Activated CD4-positive, alpha-beta memory T cell treated with anti-CD3 and anti-CD28 coated beads for 36 hours (primary cell): ENCODE data around the gene C6orf89. TPM values are rescaled to one million over a fixed set of nuclear protein-coding genes. Genes with fewer than 3 reads are reported as not detected.

Experiments used
- CTCF ChIA-PET: fragments of 350-600 bp; sonication (Branson Sonifier 250); formaldehyde crosslinking; loops from one replicate; lab custom pipeline; 2021; ENCODE audit warnings: antibody characterized with exemption, inconsistent platforms; lab: Charles Lee
- POLR2A ChIA-PET: fragments of 350-600 bp; sonication (Branson Sonifier 250); formaldehyde crosslinking; loops from one replicate; lab custom pipeline; 2021; ENCODE audit warnings: antibody characterized with exemption; lab: Charles Lee
- DNase-seq: peaks from one replicate; pipeline ENCODE4 v3.0.0-alpha.2; 2020
- H3K27ac Mint-ChIP-seq: one replicate; pipeline ENCODE4 v1.8.0; 2021; ENCODE audit warnings: mixed read lengths
- H3K27me3 Mint-ChIP-seq: one replicate; pipeline ENCODE4 v1.8.0; 2021; ENCODE audit warnings: mixed read lengths
- H3K36me3 Mint-ChIP-seq: one replicate; pipeline ENCODE4 v1.8.0; 2021; ENCODE audit warnings: mixed read lengths
- H3K4me1 Mint-ChIP-seq: one replicate; pipeline ENCODE4 v1.8.0; 2021; ENCODE audit warnings: low read depth, mixed read lengths
- H3K4me3 Mint-ChIP-seq: one replicate; pipeline ENCODE4 v1.8.0; 2021; ENCODE audit warnings: mild to moderate bottlenecking, mixed read lengths
- H3K9me3 Mint-ChIP-seq: one replicate; pipeline ENCODE4 v1.8.0; 2021; ENCODE audit warnings: mixed read lengths
- intact Hi-C: fragments of 100-400 bp; cut with micrococcal nuclease; formaldehyde crosslinking; loops from one replicate; pipeline ENCODE4 v1.15.1; 2023
- total RNA-seq, 2 experiments: library from RNA; stranded (reverse); gene quantifications; one replicate each; pipeline ENCODE4 v1.2.3, GENCODE V29; 2021

Gene C6orf89
- total RNA-seq, 2 experiments from 2014 or later = 29.2 to 29.8 TPM

DNA sequence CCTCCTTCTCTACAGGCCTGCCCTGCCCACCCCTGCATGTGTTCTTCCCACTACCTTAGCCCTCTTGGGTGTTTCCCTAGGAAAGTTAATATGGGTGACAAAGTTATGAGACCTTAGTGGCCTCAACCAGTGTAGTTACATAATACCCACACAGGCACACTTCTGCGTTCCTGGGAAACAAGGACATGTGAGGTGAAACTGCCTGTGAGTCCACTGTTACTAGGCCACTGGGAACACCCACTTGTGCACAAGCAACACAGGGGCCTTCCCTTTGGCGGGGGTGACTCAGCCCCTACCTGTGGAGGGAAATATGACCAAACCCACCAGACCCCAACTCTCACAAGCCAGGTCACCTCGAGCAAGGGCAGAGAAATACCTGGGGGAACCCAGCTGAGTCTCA, 81.5 kb downstream of the C6orf89 start:
- CTCF ChIA-PET = no interaction called here
- no peak for DNase-seq
- no peak overlapping the region for H3K27ac Mint-ChIP-seq

DNA sequence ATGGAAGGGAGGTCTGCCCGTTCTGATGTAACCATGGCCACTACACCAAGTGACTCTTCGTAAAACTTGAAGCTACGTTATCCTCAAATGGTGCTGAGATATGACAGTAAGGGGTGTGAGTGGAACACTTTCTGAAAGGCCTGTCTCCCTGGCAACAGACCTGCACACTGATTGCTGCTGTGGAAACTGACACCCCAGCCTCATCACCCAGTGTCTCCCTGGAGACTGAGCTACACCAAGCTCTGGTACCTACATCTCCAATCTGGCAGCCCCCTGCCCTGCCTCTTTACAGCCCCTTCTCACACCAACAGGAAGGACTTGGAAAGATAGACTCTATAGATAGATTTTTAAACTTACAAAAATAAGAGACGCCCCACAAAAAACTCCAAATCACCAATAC, 82.0 kb downstream of the C6orf89 start:
- Mint-ChIP-seq H3K27me3 (no peaks in the 10 kb centered on the region), H3K36me3 (peaks cover 30% of the 10 kb centered on the region), H3K4me3 (no peak overlapping the region), H3K4me1 (peaks cover 29% of the 10 kb centered on the region), H3K27ac (no peak overlapping the region), H3K9me3 (no peaks in the 10 kb centered on the region)
- ChIA-PET POLR2A (no interaction called here), CTCF (no interaction called here)
- intact Hi-C loops = no loop called here
- DNase-seq = no peak

More for the DNA sequence above, 81.5 kb downstream of the C6orf89 start:
- no peak overlapping the region for H3K4me3 Mint-ChIP-seq
- H3K9me3 Mint-ChIP-seq = no peaks in the 10 kb centered on the region
- H3K36me3 Mint-ChIP-seq = peaks cover 29% of the 10 kb centered on the region
- POLR2A ChIA-PET = no interaction called here
- peaks cover 32% of the 10 kb centered on the region for H3K4me1 Mint-ChIP-seq
- no peaks in the 10 kb centered on the region for H3K27me3 Mint-ChIP-seq
- intact Hi-C loops = no loop called here

DNA sequence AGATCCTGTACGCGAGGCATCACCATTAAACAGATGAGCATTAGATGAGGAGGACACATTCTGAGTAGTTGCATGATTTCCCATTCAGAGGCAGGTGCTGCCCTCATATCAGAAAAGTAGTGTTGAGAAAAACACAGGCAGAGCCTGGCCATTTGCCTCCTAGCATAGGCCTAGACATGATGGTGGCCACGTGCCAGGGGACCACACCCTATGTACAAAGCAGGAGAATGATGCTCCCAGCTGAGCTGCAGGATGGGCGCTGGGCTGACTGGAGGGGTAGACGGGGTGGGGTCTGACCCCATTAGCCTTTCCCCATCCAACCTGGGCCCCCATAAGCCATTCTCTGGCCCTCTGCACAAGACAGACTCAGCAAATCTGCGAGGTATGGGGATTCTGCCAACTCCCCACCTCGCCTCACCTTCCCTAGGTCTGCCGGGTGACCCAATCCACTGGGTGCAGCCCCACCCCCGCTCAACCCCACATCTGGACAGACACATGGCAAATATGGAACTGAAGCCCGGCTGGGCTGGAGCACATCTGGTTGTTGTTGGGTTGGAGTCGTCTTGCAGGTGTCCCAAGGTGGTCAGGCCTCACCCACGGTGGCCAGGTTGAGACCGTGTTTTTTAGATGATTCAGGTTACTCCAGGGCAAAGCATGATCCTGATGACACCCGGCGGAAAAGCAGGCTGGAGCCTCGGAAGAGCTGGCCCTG, 82.7 kb downstream of the C6orf89 start:
- Mint-ChIP-seq H3K27me3 (no peaks in the 10 kb centered on the region), H3K36me3 (peaks cover 30% of the 10 kb centered on the region), H3K9me3 (no peaks in the 10 kb centered on the region), H3K4me3 (no peak overlapping the region), H3K4me1 (peaks cover 22% of the 10 kb centered on the region), H3K27ac (no peak overlapping the region)
- intact Hi-C loops = no loop called here
- ChIA-PET POLR2A (no interaction called here), CTCF (no interaction called here)
- DNase-seq = no peak

DNA sequence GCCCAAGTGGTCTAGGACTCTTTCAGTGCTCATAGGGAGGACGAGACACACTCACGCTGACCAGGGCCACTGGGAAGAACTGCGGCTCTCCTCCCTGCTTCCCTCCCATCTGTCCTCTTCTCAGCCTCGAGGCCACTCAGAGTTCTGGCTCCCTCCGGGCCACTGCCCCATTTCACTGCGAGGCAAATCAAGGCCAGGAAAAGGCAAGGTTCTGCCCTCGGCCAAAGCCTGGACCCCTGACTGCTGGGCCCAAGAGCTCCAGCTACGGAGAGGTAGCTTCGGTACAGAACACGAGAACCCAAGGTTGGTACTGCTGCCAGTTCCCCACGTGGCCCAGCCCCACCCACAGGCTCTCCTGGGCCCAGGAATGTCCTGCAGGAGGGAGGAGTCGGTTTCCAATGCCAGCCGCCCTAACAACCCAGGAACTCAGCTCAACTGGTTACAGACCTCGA, 83.5 kb downstream of the C6orf89 start:
- Mint-ChIP-seq H3K9me3 (no peaks in the 10 kb centered on the region), H3K36me3 (peaks cover 30% of the 10 kb centered on the region), H3K4me1 (peaks cover 14% of the 10 kb centered on the region), H3K4me3 (no peak overlapping the region), H3K27me3 (no peaks in the 10 kb centered on the region), H3K27ac (no peak overlapping the region)
- ChIA-PET CTCF (no interaction called here), POLR2A (no interaction called here)
- intact Hi-C loops = no loop called here
- no peak for DNase-seq

DNA sequence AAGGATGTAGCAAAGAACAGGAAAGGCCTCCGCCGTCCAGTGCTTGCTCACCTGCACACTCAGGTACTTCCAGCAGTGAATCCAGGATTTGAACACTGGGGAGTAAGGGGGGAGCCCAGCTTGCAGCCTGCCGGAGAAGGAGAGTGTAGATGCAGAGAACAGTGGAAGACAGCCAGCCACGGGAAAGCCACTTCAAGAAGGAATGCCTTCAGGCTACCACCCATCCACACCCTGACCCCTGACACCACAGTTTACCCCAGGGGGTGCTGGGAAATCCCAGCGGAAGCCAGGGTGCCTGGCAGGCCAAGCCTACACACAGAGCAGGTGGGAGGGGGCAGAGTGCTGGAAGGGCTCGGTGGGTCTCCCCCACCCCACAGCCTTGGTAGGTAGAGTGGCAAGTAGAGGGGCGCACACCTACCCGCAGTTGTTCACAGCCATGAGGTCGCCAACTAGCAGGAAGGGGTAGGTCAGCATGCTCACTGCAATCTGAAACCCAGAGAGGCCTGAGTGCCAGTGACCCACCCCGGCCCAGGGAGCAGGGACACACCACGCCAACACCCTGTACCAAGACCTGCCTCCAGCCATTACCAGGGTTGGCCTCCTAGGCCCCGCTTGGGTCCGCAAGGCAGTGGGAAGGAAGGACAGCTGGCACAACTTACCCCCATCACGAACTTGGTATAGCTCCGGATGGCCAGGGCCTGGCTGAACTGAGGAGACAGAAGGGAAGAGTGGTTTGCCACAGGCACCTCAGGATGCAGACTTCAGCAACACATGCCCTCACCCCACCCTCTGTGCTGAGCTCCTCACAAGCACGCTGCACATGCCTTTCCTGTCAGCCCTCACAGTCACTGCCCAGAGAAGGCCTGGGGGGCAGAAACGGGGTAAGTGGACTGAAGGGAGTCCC, 84.5 kb downstream of the C6orf89 start:
- peaks cover 37% of the 10 kb centered on the region for H3K36me3 Mint-ChIP-seq
- CTCF ChIA-PET = no interaction called here

DNA sequence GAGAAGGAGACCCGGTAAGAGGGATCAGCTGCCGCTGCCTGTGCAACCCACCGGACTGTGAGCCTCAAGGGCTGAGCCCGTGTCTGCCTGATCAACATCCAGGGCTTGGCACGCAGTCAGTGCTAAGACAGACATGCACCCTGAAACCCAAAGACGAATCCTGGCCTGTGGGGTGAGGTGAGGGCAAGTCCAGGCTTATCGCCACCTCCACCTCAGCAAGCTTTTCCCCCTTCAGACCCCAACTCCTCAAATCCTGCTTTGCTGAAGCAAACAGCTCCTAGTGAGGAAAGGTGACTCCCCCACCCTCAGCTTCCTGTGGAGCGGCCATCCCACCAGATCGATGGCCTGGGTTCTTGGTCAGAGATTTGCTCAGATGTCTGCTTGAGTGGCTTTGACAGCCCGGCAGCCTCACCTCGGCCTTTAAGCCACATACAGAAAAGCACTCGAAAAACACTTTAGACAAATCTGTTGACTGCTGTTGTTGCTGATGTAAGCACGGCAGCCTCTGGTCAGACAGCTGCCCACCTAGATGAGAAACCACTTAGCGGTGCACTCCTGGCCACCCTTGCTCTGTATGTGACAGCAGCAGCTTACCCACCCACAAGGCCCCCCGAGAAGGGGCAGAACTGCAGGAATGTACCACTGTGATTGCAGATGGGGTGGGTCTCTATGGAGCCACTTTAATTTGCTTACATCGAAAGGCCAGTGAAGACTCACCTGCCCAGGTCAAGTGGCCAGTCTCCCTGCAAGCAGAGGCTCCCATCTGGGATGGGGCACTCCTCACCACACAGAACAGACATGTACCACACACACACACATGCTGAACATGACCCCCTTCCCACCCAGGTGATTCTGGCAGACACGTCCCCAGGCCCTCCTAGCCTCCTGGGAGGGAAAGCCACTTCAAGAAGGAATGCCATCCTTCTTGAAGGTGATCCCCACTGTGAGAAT, 85.4 kb downstream of the C6orf89 start:
- ChIA-PET CTCF (no interaction called here), POLR2A (no interaction called here)
- DNase-seq = no peak
- Mint-ChIP-seq H3K4me1 (no peaks in the 10 kb centered on the region), H3K36me3 (peaks cover 47% of the 10 kb centered on the region), H3K9me3 (no peaks in the 10 kb centered on the region), H3K27me3 (no peaks in the 10 kb centered on the region), H3K4me3 (no peak overlapping the region), H3K27ac (peak overlapping the region; percentile 33)
- intact Hi-C loops = no loop called here

More for the DNA sequence above, 84.5 kb downstream of the C6orf89 start:
- Mint-ChIP-seq H3K27ac (no peak overlapping the region), H3K9me3 (no peaks in the 10 kb centered on the region), H3K4me1 (peaks cover 5% of the 10 kb centered on the region), H3K4me3 (no peak overlapping the region), H3K27me3 (no peaks in the 10 kb centered on the region)
- intact Hi-C loops = no loop called here
- DNase-seq = no peak
- POLR2A ChIA-PET = no interaction called here

DNA sequence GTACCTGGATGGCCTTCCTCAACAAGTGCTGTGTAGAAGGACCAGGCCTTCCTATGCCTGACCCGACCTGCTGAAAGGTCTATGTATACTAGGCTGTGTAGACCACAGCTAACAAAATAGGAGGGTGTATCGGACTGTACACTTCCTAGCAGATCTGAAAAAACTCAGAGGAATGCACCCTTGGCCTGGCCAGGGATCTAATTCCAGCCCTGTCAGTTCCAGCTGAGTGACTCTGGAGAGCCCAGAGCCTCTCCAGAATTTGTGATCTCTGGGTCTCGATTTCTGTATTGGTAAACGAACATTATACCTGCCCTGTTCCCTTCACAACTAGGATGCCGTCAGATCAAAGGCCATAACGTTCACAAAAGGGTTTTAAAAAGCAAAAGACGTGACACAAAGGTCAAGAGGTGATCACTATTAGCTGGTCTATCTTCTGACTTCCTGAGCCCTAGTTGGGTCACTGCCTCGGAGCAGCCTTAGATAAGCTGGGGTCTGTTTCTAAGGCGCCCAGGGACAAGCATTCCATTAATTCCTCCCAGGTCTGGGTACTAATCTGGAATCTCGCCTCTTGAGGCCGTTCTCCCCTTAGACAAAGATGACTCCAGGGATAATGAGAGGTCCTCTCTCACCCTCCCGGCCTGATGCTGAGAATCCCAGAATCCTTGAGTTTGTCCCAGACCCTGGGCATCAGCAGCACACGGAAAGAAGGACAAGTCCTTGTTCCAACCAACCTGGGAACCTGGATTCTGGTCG, 86.3 kb downstream of the C6orf89 start:
- H3K27ac Mint-ChIP-seq = peak overlapping the region; percentile 33
- CTCF ChIA-PET = no interaction called here

DNA sequence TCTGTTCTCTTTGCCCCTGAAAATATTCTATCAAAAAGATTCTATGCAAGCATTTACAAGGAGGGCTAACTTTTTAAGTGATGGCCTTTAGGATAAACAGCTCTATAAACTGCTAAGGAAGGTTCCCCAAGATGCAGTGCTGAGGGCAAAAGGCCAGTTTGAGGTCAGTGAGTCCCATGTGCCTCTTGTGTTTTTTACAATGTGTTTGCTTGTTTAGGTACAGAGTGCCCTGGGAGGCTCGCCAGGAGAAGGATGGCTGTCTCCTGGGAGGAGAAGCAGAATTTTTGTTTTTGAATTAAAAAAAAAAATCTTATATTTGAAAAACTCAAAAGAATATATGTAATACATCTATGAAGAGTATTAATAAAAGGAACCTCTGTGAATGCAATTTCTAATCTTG, 87.4 kb downstream of the C6orf89 start:
- H3K9me3 Mint-ChIP-seq = no peaks in the 10 kb centered on the region
- no peaks in the 10 kb centered on the region for H3K27me3 Mint-ChIP-seq
- intact Hi-C loops = no loop called here
- ChIA-PET POLR2A (no interaction called here), CTCF (no interaction called here)
- no peaks in the 10 kb centered on the region for H3K4me1 Mint-ChIP-seq
- DNase-seq = no peak
- H3K36me3 Mint-ChIP-seq = peaks cover 54% of the 10 kb centered on the region
- H3K4me3 Mint-ChIP-seq = no peak overlapping the region
- no peak overlapping the region for H3K27ac Mint-ChIP-seq

More for the DNA sequence above, 86.3 kb downstream of the C6orf89 start:
- H3K4me1 Mint-ChIP-seq = no peaks in the 10 kb centered on the region
- no peak for DNase-seq
- POLR2A ChIA-PET = no interaction called here
- H3K4me3 Mint-ChIP-seq = no peak overlapping the region
- peaks cover 55% of the 10 kb centered on the region for H3K36me3 Mint-ChIP-seq
- H3K27me3 Mint-ChIP-seq = no peaks in the 10 kb centered on the region
- intact Hi-C loops = no loop called here
- no peaks in the 10 kb centered on the region for H3K9me3 Mint-ChIP-seq

DNA sequence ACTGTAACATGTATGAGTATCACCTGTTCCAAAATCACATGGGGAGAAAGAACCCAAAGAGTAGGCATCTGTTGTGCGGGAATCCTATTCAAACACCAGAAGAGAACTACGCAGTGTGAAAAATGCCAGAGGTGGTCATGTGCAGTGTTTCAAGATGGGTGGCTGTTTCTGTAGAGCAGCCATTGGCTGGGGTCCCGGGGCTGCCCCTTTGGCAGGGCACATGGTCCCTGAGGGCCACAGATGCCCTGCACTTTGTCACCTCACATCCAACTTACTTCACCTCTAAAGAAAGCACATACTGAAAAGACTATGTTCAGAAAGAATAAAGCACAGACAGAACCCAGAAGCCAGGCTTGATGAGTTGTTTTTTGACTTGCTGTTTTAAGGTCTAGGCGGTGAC, 87.9 kb downstream of the C6orf89 start:
- Mint-ChIP-seq H3K9me3 (no peaks in the 10 kb centered on the region), H3K4me3 (no peak overlapping the region), H3K36me3 (peaks cover 51% of the 10 kb centered on the region), H3K4me1 (no peaks in the 10 kb centered on the region), H3K27ac (no peak overlapping the region), H3K27me3 (no peaks in the 10 kb centered on the region)
- no peak for DNase-seq
- CTCF ChIA-PET = interaction anchor here (0.7 kb wide), 1 partner anchor 191 kb away, joined by 3 read pairs; no protein-coding TSS in a partner anchor
- POLR2A ChIA-PET = no interaction called here
- intact Hi-C loops = no loop called here

DNA sequence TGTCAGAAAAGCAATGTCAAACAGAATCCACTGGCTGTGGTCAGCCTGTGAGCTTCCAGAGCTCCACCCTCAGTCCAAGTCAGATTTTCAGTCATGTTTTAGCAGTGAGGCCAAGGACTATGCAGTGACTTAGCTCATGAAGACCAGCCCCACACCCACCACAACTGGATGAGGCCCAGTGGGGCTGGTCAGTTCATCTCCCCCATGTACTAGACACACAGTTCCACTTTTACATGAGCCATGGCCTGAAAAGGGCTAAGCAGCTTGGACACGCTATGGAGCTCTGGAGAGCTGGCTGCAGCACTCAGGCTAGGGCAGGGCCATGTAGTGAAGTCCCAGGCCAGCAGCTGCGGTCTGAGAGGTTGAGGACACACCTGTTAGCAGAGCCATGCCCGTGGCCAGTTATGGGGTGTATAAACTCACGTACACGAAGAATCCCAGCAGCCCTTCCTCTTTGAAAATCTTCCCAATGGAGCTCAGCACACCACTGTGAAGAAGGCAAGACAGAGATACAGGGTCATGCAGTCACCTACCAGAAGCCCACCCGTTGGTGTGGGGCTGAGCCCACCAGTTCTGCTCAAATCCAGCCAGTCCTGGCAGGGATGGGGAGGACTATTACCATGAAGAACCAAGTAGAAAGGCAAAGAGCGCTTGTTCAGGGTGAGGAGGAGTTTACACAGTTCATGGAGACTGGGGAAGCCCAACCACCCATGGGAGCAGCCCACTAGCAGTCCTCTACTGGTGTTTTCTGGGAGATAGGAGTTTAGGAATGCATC, 89.7 kb downstream of the C6orf89 start:
- no peaks in the 10 kb centered on the region for H3K9me3 Mint-ChIP-seq
- peaks cover 9% of the 10 kb centered on the region for H3K4me1 Mint-ChIP-seq
- POLR2A ChIA-PET = no interaction called here
- no peak for DNase-seq
- H3K4me3 Mint-ChIP-seq = no peak overlapping the region
- H3K36me3 Mint-ChIP-seq = peaks cover 44% of the 10 kb centered on the region
- intact Hi-C loops = no loop called here
- H3K27me3 Mint-ChIP-seq = no peaks in the 10 kb centered on the region
- no peak overlapping the region for H3K27ac Mint-ChIP-seq
- CTCF ChIA-PET = interaction anchor here (1.2 to 2.2 kb wide), 4 partner anchors 10 to 90 kb away, joined by 3 to 9 read pairs (median 4); partner anchors contain the start of gene C6orf89

DNA sequence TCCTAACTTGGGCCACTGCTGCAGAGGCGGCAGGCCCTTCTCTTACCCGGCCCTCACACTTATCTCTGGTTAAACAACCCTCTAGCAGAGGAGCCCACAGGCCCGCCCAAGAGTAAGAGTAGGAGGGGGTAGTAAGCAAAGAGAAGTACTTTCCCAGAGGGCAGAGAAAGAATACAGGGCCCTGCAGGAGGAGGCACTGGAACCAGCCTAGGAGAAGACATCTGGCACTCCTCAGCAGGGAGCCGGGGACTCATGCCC, 90.2 kb downstream of the C6orf89 start:
- Mint-ChIP-seq H3K36me3 (peaks cover 44% of the 10 kb centered on the region), H3K27me3 (no peaks in the 10 kb centered on the region), H3K4me1 (peaks cover 14% of the 10 kb centered on the region), H3K27ac (no peak overlapping the region), H3K9me3 (no peaks in the 10 kb centered on the region), H3K4me3 (no peak overlapping the region)
- CTCF ChIA-PET = interaction anchor here (1.2 to 2.2 kb wide), 4 partner anchors 9 to 91 kb away, joined by 3 to 9 read pairs (median 4); partner anchors contain the start of gene C6orf89
- DNase-seq = no peak
- POLR2A ChIA-PET = no interaction called here
- intact Hi-C loops = no loop called here
